Hematopoietic multipotent progenitor cell (in vitro differentiated cells): Measurements from ENCODE around the gene MCEMP1. TPM values are rescaled to one million over a fixed set of nuclear protein-coding genes. Genes with fewer than 3 reads are reported as not detected.

Experiments
- DNase-seq, 3 donors: peaks; one replicate each; pipeline ENCODE4 v3.0.0-alpha.2; 2011 to 2015; ENCODE audit warnings: low read depth in 2 of 3, low spot score in 2 of 3
- total RNA-seq: library from RNA; depleted of rRNA; stranded (reverse); fragments of >200 nt; gene quantifications from one replicate; pipeline ENCODE4 v1.2.3, GENCODE V29; 2012

Gene MCEMP1
- total RNA-seq, 1 donor: 0.27 TPM

GRCh38 chr19:7692417-7693088, 15.7 kb downstream of the MCEMP1 start:
- no peak for DNase-seq

GRCh38 chr19:7694499-7694898, 17.6 kb downstream of the MCEMP1 start:
- DNase-seq: no peak

DNA sequence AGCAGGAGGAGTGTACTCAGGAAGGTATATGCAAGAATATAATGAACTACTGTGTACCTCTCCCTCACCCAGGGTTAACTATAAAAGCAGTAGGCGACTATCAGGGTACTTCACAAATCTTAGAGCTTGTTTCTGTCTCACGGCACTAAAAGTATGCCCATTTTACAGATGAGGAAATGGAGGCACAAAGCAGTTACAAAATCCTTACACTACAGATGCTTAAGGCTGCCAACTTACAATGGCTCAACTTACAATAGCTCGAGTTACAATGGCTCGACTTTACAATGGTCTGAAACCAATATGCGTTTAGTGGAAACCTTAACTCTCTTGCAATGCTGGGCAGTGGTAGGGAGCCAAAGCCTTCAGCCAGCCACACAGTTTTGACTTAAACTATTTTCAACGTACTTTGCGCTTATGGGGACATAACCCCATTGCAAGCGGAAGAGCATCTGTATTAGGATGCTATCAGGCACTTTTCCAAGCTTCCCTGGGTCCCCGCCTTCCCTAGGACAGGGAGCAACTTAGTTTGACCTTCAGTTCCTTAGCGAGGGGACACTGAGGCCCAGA, 20.9 kb downstream of the MCEMP1 start:
- DNase-seq: no peak

- DNase-seq: no peak
Observed at GRCh38 chr19:7698583-7698982, 21.7 kb downstream of the MCEMP1 start.

DNA sequence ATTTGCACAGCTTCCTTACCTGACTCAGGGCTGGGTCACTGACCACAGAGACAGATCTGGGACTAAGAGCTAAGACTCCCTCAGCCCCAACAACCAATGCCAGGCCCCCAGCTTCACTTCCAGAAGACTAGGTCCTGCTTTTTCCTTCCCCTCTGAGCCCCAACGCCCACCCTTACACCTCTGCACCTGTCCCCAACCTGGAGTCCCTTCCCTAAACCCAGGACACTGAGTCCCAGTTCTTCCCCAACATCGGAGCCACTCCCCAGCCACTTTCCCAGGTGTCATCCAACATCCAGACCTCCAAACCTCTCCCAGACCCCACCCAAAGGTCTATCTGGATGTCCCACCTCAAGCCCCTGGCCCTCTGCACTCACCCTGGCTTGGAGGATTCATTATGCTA, 22.1 kb downstream of the MCEMP1 start:
- DNase-seq: no peak

DNA sequence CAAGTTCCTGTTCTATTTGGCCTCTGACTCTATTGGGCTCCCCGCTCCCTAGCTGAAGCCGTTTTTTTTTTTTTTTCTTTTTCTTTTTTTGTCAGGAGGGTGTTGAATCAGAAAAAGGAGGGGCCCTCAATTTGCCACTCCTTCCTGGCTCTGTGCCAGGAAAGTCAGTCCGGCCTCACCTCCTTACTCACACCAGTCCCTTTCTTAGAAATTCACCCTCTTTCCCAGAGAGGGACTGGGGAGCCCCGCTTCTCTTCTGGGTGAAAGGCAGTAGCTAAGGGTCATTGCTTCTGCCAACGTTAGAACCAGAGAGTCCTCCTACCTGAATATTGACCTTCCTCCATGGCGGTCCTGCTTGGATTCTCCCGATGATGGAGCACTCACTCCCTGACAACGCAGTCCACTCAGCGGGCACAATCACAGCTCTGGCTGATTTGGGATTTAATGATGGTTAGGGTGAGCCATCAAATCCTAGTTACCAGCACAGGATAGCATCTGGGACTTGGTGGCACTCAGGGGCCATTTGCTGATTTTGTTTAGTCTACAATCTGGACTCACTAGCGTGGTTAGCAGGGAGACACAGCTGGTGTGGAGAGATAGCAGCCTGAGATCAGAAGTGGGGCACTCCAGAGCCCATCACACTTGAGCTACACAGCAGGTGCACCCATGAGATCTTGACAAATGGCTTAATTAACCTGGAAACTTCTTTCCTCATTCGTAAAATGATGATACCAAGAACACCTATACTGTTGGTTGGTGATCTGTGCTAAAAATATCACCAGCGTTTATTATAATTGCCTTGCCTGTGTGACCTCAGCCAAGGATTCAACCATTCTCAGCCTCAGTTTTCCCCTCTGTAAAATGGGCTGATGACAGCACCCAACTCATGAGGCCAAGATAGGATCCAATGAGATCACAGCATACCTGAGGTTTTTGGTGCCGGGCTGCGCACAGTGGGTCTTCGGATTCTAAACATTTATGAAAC, 22.8 kb downstream of the MCEMP1 start:
- peak in 2 of 3 donors; percentile 41 to 57 for DNase-seq

GRCh38 chr19:7701049-7701653, 24.3 kb downstream of the MCEMP1 start:
- no peak for DNase-seq

DNA sequence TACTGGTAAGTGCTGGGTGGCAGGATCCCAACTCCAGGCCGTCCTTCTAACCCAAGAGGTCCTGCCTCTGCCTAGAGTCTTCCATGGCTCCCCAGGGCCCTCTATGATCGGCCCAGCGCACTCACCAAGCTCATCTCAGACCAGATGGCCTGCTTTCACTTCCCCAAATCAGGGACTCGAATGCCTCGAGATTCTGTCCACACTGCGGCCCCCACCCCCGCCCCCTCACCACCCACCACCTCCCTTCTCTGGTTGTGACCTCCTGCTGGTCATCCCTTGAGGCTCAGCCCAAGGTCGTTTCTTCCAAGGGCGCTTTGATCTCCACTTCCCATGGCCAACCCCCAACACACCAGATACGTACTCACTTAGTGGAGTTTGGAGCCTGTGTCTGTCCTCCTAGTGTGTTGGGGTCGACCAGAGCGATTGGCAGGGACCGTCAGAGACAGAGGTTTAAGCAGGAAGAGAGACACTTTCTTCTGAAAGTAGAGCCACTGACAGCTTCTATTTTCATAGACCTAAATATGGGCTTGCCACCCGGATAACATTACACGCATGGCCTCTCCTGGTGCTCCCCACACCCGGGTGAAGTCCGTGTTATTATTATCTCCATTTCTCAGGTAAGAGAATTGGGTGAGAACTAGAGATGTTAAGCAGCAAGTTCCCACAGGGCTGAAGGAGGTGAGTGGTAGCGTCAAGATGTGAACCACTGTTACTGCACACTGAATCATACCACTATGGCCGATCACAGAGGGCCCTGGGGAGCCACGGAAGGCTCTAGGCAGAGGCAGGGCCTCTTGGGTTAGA, 25.0 kb downstream of the MCEMP1 start, which contains the start of gene FCER2:
TSS of gene FCER2 (minus strand) at position 478 of the 804 bp plus-strand sequence. CDS start 2,371 bp downstream, outside the sequence.
- no peak for DNase-seq

DNA sequence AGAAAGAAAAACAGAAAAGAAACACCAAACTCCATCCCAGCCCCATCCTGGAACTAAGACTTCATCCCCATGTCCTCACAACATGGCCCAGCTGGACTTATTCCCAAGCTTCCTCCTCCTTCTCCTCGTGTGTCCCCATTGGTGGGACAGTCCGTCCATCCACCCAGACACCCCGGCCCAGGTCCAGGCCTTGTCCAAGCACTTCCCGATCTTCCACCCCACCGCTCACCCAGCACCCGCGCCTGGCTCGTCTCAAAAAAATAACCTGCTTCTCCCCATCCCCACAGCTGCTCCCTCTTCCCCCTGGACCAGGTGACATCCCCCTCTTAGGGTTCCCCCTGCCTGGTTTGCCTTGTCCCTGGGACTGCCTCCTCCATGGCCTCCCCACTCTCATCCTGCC, 26.4 kb downstream of the MCEMP1 start:
- DNase-seq: no peak

DNA sequence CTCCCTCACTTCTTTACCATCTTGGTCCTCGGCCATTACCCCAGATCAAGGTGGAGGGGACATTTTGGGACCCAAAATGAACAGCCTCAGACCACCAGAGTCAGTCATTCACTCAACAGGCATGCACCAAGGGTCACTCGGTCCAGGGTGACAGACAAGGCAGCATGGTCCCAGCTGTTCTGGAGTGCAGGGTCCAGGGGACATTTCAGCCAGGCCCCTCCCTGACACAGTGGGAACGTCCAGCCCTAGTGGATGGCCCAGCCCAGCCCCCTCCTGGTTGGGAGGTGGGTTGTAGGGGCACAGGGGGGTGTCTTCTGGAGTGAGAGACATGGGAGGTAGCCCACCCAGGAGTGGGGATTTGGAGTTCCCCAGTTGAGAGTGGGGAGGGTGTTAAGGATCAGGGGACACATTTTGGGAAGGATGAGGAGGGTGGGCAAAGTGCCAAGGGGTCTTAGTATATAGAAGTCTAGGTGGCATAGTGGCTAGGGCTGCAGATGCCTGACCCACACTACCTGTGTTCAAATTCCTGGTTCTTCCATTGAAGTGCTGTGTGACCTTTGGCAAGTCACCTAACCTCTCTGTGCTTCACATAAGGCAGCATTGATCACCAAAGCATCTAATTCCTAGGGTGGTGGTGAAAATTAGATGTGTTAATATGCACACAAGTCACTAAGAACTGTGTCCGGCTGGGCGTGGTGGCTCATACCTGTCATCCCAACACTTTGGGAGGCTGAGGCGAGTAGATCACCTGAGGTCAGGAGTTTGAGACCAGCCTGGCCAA, 27.6 kb downstream of the MCEMP1 start:
- DNase-seq: no peak

- DNase-seq: peak; percentile 42 to 92 (median 89)
Observed at GRCh38 chr19:7705387-7706187, 28.7 kb downstream of the MCEMP1 start.

DNA sequence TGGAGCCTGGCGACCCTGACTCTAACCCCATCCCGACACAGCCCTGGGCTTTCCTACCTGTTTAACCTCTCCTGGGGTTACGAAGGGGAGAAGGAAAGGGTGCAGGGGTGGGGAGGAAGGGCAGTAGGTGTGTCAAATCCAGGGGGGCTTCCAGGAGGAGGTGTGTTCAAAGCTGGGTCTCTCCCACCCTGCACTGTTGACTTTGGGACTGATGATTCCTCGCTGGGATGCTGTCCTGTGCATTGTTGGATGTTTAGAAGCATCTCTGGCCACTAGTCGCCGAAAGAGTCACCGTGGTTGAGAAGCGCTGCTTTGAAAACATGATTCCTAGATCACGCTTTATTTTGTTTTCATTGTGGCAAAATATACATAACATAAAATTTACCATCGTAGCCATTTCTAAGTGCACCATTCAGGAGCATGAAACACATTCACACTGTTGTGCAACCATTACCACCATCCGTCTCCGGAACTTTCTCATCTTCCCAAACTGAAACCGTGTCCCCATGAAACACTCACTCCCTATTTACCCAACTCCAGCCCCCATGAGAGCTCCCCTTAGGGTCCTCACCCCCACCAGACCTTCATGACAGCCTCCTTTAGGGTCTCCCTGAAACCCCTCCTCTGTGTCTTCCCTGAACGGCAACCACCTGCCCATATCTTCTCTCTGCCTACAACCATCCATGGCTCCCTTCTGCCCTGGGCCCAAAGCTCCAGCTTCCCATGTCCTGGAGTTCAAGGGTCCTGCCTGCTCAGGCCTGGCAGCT, 29.5 kb downstream of the MCEMP1 start:
- no peak for DNase-seq

- no peak for DNase-seq
Observed at GRCh38 chr19:7706955-7707456, 30.1 kb downstream of the MCEMP1 start.

GRCh38 chr19:7709932-7710460, 33.1 kb downstream of the MCEMP1 start:
- no peak for DNase-seq

GRCh38 chr19:7710616-7711015, 33.7 kb downstream of the MCEMP1 start:
- DNase-seq: no peak

DNA sequence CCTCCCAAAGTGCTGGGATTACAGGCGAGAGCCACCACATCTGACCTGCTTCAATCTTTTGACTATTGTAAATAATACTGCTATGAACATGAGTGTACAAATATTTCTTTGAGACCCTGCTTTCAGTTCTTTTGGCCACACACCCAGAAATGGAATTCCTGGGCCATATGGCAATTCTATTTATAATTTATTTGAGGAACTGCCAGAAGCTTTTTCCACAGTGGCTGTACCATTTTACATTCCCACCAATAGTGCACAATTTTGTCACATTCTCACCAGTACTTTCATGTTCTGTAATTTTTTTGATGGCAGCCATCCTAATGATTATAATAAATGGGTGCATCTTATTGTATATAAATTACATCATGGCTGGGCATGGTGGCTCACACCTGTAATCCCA, 38.8 kb downstream of the MCEMP1 start:
- no peak for DNase-seq

- no peak for DNase-seq
Observed at GRCh38 chr19:7716762-7717161, 39.9 kb downstream of the MCEMP1 start.
